ENCODE measurements around the gene NCK2. TPM values are rescaled to one million over a fixed set of nuclear protein-coding genes. Genes with fewer than 3 reads are reported as not detected.

Gene NCK2
- polyA plus RNA-seq, 3 donors = 2.5 to 18.2 (median 7.6) TPM

DNA sequence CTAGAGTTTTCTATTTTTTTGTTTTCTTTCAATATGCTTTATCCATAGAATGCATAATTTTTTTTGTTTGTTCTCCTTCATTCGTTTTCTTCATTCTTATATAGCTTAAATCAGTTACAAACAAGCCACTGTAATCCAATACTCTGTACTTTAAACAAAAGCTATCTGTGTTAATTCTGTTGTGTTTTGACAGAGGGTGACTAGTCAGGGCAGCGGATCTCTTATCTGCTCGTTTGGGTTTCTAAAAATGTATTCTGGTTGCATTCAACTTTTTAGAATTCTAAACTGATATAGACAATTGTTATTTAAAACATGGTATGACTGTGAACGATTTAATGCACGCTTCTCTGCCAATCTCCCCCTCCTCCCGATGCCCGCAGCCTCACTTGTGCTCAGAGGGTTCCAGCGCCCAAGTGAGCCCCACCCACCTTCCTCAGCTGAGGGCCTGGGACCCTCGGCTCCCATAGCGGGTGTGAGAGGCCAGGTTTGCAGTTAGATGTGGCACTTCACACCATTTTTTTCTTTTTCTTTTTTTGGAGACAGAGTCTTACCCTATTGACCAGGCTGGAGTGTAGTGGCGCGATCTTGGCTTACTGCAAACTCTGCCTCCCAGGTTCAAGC, 44.1 kb downstream of the NCK2 start:
- no peaks in the 10 kb centered on the region for H3K36me3 ChIP-seq (replicated peaks in 1 of 2; ENCODE audit: control insufficient read depth in 1 of 2, insufficient read depth in 2 of 2, low read length in 2 of 2)
- TF ChIP-seq, protein P1, sequence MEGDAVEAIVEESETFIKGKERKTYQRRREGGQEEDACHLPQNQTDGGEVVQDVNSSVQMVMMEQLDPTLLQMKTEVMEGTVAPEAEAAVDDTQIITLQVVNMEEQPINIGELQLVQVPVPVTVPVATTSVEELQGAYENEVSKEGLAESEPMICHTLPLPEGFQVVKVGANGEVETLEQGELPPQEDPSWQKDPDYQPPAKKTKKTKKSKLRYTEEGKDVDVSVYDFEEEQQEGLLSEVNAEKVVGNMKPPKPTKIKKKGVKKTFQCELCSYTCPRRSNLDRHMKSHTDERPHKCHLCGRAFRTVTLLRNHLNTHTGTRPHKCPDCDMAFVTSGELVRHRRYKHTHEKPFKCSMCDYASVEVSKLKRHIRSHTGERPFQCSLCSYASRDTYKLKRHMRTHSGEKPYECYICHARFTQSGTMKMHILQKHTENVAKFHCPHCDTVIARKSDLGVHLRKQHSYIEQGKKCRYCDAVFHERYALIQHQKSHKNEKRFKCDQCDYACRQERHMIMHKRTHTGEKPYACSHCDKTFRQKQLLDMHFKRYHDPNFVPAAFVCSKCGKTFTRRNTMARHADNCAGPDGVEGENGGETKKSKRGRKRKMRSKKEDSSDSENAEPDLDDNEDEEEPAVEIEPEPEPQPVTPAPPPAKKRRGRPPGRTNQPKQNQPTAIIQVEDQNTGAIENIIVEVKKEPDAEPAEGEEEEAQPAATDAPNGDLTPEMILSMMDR (IDR thresholded peaks at IDR 0.05) = no peak
- Mint-ChIP-seq H3K36me3 (peaks cover 0 to 2% of the 10 kb centered on the region in 2 donors), H3K9me3 (peaks cover 0 to 3% (median 0%) of the 10 kb centered on the region in 7 donors), H3K27me3 (ENCODE audit: low read depth in 3 of 3) (peaks cover 0 to 2% (median 0%) of the 10 kb centered on the region in 3 donors), H3K27ac (peak overlapping the region in 2 of 7 donors; percentile 54 to 85), H3K4me3 (no peak overlapping the region), H3K4me1 (peaks cover 73% of the 10 kb centered on the region)
- H4K20me1 ChIP-seq (ENCODE audit: insufficient read depth, low read length) = peaks cover 28% of the 10 kb centered on the region
- WGBS (ENCODE audit: insufficient coverage) = 66% methylated on average over 4 of the region's 12 CpGs
- no peaks in the 10 kb centered on the region for H3K9me3 ChIP-seq (replicated peaks in 1 of 2; ENCODE audit: control insufficient read depth in 1 of 2, insufficient read depth in 1 of 2, low read length in 2 of 2)
- no peak overlapping the region for H2AFZ ChIP-seq (ENCODE audit: insufficient read depth, low read depth, low read length, poor library complexity, severe bottlenecking)
- H3K4me3 ChIP-seq (replicated peaks in 1 of 3; ENCODE audit: low read depth in 2 of 3, low read length in 3 of 3) = no peak overlapping the region
- peaks cover 73% of the 10 kb centered on the region for H3K79me2 ChIP-seq (ENCODE audit: insufficient read depth, low read length)
- intact Hi-C loops (cut with micrococcal nuclease) = no loop called here
- peaks cover 41 to 58% of the 10 kb centered on the region in 2 donors for H3K4me1 ChIP-seq (ENCODE audit: control insufficient read depth in 1 of 2, insufficient read depth in 2 of 2, low read length in 2 of 2)
- no peaks in the 10 kb centered on the region for H3K27me3 ChIP-seq (ENCODE audit: control insufficient read depth in 2 of 2, insufficient read depth in 2 of 2, low read length in 2 of 2)
- H3K4me2 ChIP-seq (replicated peaks; ENCODE audit: extremely low read depth, low read length, poor library complexity, severe bottlenecking) = no peak overlapping the region
- no peak overlapping the region for H3K9ac ChIP-seq (ENCODE audit: insufficient read depth, low read length, poor library complexity, severe bottlenecking)
- no peak overlapping the region for H3K27ac ChIP-seq (ENCODE audit: low read depth in 1 of 2, low read length in 2 of 2)
- DNase-seq = no peak

DNA sequence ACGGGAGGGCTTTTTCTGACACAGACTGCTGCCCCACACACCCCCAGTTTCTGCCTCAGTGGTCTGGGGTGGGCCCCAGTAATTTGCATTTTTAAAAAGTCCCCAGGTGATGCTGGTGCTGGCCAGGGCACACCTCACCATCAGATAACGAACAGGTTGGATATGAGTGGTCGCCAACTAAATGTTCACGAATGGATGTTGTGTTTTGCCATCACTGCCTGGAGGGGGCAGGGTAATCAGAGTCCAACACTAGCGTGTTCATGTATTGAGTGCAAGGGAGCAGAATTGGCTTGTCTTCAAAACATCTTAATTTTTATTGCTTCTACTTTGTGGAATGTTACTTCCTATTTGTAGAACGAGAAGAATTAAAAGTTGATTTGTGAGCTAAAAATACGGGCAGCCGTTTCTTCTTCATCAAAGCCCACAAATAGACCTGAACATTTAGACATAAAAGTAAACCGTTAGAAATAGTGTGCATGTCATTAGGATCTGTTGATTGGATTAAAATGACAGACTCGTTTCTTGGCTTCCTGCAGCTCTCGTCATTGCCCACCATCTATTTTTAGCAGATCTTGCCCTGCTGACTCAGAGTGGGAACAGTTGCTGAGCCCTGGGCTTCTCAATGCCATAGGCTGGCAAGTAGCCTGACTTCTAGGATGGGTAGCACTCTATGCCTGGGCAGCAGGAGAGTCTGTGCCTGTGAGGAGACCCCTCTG, 45.2 kb downstream of the NCK2 start:
- Mint-ChIP-seq H3K27me3 (ENCODE audit: low read depth in 3 of 3) (peaks cover 0 to 2% (median 0%) of the 10 kb centered on the region in 3 donors), H3K4me1 (peaks cover 66% of the 10 kb centered on the region), H3K27ac (peak overlapping the region; percentile 31 to 83 (median 42)), H3K4me3 (peak overlapping the region; percentile 50 to 86), H3K9me3 (peaks cover 0 to 3% (median 0%) of the 10 kb centered on the region in 7 donors), H3K36me3 (peaks cover 0 to 2% of the 10 kb centered on the region in 2 donors)
- 13% methylated on average over 4 of the region's 11 CpGs for WGBS (ENCODE audit: insufficient coverage)
- peaks cover 79% of the 10 kb centered on the region for H3K79me2 ChIP-seq (ENCODE audit: insufficient read depth, low read length)
- H2AFZ ChIP-seq (ENCODE audit: insufficient read depth, low read depth, low read length, poor library complexity, severe bottlenecking) = no peak overlapping the region
- H3K36me3 ChIP-seq (replicated peaks in 1 of 2; ENCODE audit: control insufficient read depth in 1 of 2, insufficient read depth in 2 of 2, low read length in 2 of 2) = no peaks in the 10 kb centered on the region
- H4K20me1 ChIP-seq (ENCODE audit: insufficient read depth, low read length) = peaks cover 28% of the 10 kb centered on the region
- intact Hi-C loops (cut with micrococcal nuclease) = no loop called here
- H3K9ac ChIP-seq (ENCODE audit: insufficient read depth, low read length, poor library complexity, severe bottlenecking) = no peak overlapping the region
- TF ChIP-seq, protein P1 (IDR thresholded peaks at IDR 0.05) = peak; percentile 17
- H3K27me3 ChIP-seq (ENCODE audit: control insufficient read depth in 2 of 2, insufficient read depth in 2 of 2, low read length in 2 of 2) = no peaks in the 10 kb centered on the region
- peak overlapping the region; percentile 23 to 72 for H3K27ac ChIP-seq (ENCODE audit: low read depth in 1 of 2, low read length in 2 of 2)
- peak; percentile 47 to 55 (median 54) for DNase-seq
- no peaks in the 10 kb centered on the region for H3K9me3 ChIP-seq (replicated peaks in 1 of 2; ENCODE audit: control insufficient read depth in 1 of 2, insufficient read depth in 1 of 2, low read length in 2 of 2)
- peak overlapping the region; percentile 45 for H3K4me2 ChIP-seq (replicated peaks; ENCODE audit: extremely low read depth, low read length, poor library complexity, severe bottlenecking)
- peak overlapping the region in 1 of 3 experiments; percentile 45 for H3K4me3 ChIP-seq (replicated peaks in 1 of 3; ENCODE audit: low read depth in 2 of 3, low read length in 3 of 3)
- H3K4me1 ChIP-seq (ENCODE audit: control insufficient read depth in 1 of 2, insufficient read depth in 2 of 2, low read length in 2 of 2) = peaks cover 42 to 57% of the 10 kb centered on the region in 2 donors

All from CD14-positive monocyte (primary cell).